Measurements from ENCODE around the gene ABR.
"Not testable (repeated sequence)": the region's sequence is repeated elsewhere in the genome, so short reads cannot be mapped to it uniquely, and the experiment has no call there.

ABR gene

GRCh38 chr17:1067282-1067956 lies 112.4 kb downstream of the ABR start:
- DNase-seq, result no peak

GRCh38 chr17:1065416-1065815 lies 114.4 kb downstream of the ABR start:
- not testable (repeated sequence) for DNase-seq

GRCh38 chr17:1060991-1061390 lies 118.8 kb downstream of the ABR start:
- DNase-seq, result peak; percentile 44 to 53

- no peak for DNase-seq
Observed at GRCh38 chr17:1059131-1059795, 120.5 kb downstream of the ABR start.

GRCh38 chr17:1058423-1059130 lies 121.2 kb downstream of the ABR start:
- peak; percentile 79 for DNase-seq

- DNase-seq, result no peak
Observed at GRCh38 chr17:1056761-1057160, 123.0 kb downstream of the ABR start.

GRCh38 chr17:1055751-1056645 lies 123.8 kb downstream of the ABR start:
- DNase-seq, result peak; percentile 60 to 68

GRCh38 chr17:1055231-1055630 lies 124.5 kb downstream of the ABR start:
- no peak for DNase-seq

- no peak for DNase-seq
Observed at GRCh38 chr17:1054656-1055055, 125.1 kb downstream of the ABR start.

- DNase-seq, result no peak
Observed at GRCh38 chr17:1053661-1054360, 126.0 kb downstream of the ABR start.

- no peak for DNase-seq
Observed at GRCh38 chr17:1050996-1051925, 128.5 kb downstream of the ABR start.

GRCh38 chr17:1050246-1050995 lies 129.4 kb downstream of the ABR start:
- DNase-seq, result no peak

- no peak for DNase-seq
Observed at GRCh38 chr17:1049446-1050225, 130.1 kb downstream of the ABR start.

GRCh38 chr17:1048516-1049115 lies 131.2 kb downstream of the ABR start:
- not testable (repeated sequence) for DNase-seq

GRCh38 chr17:1047879-1048470 lies 131.8 kb downstream of the ABR start:
- DNase-seq, result no peak

GRCh38 chr17:1047177-1047878 lies 132.5 kb downstream of the ABR start:
- DNase-seq, result no peak

- no peak for DNase-seq
Observed at GRCh38 chr17:1045456-1045855, 134.3 kb downstream of the ABR start.

Measured in activated T-cell treated with anti-CD3 and anti-CD28 coated beads, Interleukin-2, amount 50 U/mL, for 48 hours (primary cell).